ENCODE measurements around the gene CREB3L2. TPM values are rescaled to one million over a fixed set of nuclear protein-coding genes. Genes with fewer than 3 reads are reported as not detected.
A peak's percentile ranks its signal among the peaks of the same experiment; 100 is the strongest.
"Not testable (repeated sequence)": the region's sequence is repeated elsewhere in the genome, so short reads cannot be mapped to it uniquely, and the experiment has no call there.

The CREB3L2 gene
- total RNA-seq, 4 donors from 2014 or later: 43.5 to 73.0 (median 51.2) TPM

DNA sequence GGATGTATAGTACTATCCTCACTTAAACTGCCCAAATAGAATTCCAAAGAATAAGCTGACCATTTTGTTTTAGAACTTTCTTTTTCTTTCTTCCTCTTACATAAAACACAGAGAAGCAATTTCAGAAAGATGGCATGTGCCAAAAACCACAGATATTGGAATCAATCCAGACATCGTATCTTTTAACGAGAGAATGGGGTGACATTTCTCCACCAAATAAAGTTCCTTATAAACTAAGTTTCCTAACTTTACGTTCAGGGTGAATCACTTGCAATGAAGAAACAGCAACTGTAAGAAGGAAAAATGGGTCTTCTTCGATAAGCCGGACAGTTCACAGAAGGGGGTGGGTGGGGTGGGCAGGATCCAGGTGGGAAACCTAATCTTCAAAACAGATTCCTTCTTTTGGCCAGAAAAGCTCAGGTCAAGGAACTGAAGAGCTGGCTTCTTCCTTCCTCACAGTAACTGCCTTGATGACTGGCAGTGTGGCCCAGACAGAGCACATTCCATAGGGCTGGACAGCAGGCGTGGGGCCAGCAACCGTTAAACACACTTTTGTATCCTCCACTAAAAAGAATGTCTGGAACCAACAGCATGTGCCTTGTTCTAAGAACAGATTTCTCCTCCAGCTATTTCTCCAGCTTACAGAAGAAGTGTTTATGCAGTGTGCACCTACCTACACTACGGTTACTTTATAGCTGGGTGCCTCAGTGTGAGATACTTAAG lies 31.5 kb downstream of the CREB3L2 start:
- H3K9me3 ChIP-seq: no peaks in the 10 kb centered on the region
- no peaks in the 10 kb centered on the region for H3K36me3 ChIP-seq
- H3K4me1 ChIP-seq: peaks cover 0 to 97% (median 52%) of the 10 kb centered on the region in 4 donors
- WGBS, 2 donors: 9 to 12% methylated on average over 8 of the region's 8 CpGs
- TF ChIP-seq EP300 (IDR thresholded peaks at IDR 0.05): peak in 1 of 2 donors; percentile 59
- TF ChIP-seq, protein P1, sequence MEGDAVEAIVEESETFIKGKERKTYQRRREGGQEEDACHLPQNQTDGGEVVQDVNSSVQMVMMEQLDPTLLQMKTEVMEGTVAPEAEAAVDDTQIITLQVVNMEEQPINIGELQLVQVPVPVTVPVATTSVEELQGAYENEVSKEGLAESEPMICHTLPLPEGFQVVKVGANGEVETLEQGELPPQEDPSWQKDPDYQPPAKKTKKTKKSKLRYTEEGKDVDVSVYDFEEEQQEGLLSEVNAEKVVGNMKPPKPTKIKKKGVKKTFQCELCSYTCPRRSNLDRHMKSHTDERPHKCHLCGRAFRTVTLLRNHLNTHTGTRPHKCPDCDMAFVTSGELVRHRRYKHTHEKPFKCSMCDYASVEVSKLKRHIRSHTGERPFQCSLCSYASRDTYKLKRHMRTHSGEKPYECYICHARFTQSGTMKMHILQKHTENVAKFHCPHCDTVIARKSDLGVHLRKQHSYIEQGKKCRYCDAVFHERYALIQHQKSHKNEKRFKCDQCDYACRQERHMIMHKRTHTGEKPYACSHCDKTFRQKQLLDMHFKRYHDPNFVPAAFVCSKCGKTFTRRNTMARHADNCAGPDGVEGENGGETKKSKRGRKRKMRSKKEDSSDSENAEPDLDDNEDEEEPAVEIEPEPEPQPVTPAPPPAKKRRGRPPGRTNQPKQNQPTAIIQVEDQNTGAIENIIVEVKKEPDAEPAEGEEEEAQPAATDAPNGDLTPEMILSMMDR (IDR thresholded peaks at IDR 0.05): no peak
- TF ChIP-seq POLR2A (IDR thresholded peaks at IDR 0.05): no peak
- H3K27ac ChIP-seq: peak overlapping the region; percentile 0 to 99 (median 71)
- no peak overlapping the region for H3K4me3 ChIP-seq
- H3K27me3 ChIP-seq: no peaks in the 10 kb centered on the region
- no peak for DNase-seq (ENCODE audit: low spot score in 2 of 2)

DNA sequence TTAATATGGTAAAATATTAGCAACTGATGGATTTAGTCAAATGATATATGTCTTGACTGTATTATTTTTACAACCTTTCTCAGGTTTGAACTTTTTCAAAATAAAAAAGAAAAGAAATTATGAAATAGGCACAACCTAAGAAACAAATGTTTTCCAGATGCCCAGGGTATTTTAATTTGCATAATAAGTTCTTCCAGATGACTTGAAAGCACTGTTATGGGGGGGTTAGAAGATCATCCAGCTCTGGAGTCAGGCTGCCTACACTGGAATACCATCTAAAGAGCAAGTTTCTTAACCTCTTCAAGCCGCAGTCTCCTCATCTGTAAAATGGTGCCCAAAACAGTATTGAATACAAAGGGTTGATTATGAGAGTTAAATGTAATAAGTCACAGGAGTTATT lies 32.1 kb downstream of the CREB3L2 start:
- Histone ChIP-seq H3K4me1 (peaks cover 0 to 97% (median 50%) of the 10 kb centered on the region in 4 donors), H3K9me3 (no peaks in the 10 kb centered on the region), H3K4me3 (no peak overlapping the region), H3K36me3 (no peaks in the 10 kb centered on the region), H3K27ac (peak overlapping the region in 3 of 4 donors; percentile 50 to 99 (median 92)), H3K27me3 (no peaks in the 10 kb centered on the region)
- DNase-seq (ENCODE audit: low spot score in 2 of 2): no peak
- TF ChIP-seq EP300 (IDR thresholded peaks at IDR 0.05) (no peak), POLR2A (IDR thresholded peaks at IDR 0.05) (no peak)
- TF ChIP-seq, protein P1 (IDR thresholded peaks at IDR 0.05): no peak
- WGBS, 2 donors: 28 to 44% methylated on average over 1 of the region's 1 CpG

DNA sequence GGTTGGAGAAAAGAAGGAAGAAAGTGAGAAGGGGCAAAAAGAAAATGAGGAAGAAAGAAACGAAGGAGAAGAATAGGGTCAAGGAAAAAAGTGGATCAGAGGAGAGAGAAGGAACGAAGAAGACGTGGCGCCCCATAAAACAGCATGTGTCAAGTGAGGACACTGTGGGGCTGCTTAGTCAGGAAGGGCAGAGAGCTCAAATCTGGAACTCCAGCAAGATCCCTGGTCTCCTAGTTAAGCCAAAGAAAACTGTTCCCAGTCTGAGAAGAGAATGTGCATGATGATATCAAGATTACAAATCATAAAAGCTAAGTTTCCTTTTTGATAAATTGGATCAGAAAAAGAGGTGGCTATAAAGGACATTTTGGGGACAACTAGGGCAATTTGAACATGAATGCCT lies 33.0 kb downstream of the CREB3L2 start:
- Histone ChIP-seq H3K9me3 (no peaks in the 10 kb centered on the region), H3K36me3 (no peaks in the 10 kb centered on the region), H3K4me1 (peaks cover 0 to 97% (median 46%) of the 10 kb centered on the region in 4 donors), H3K27me3 (no peaks in the 10 kb centered on the region), H3K27ac (peak overlapping the region in 2 of 4 donors; percentile 92 to 99), H3K4me3 (no peak overlapping the region)
- 52 to 62% methylated on average over 4 of the region's 4 CpGs for WGBS, 2 donors
- TF ChIP-seq EP300 (IDR thresholded peaks at IDR 0.05) (no peak), POLR2A (IDR thresholded peaks at IDR 0.05) (no peak)
- TF ChIP-seq, protein P1 (IDR thresholded peaks at IDR 0.05): no peak
- DNase-seq (ENCODE audit: low spot score in 2 of 2): no peak

DNA sequence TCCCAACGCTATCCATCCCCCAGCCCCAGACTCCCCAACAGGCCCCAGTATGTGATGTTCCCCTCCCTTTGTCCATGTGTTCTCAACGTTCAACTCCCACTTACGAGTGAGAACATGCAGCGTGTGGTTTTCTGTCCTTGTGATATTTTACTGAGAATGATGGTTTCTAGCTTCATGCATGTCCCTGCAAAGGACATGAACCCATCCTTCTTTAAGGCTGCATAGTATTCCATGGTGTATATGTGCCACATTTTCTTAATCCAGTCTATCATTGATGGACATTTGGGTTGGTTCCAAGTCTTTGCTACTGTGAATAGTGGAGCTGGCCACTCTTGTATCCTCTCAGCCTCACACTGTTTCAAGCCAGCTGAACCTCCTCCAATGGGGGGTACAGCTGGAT lies 33.5 kb downstream of the CREB3L2 start:
- H3K9me3 ChIP-seq; DNase-seq (ENCODE audit: low spot score in 2 of 2); H3K4me3 ChIP-seq; H3K36me3 ChIP-seq; H3K27me3 ChIP-seq: not testable (repeated sequence)
- 90 to 94% methylated on average over 4 of the region's 4 CpGs for WGBS, 2 donors
- peaks cover 0 to 96% (median 44%) of the 10 kb centered on the region in 4 donors for H3K4me1 ChIP-seq
- H3K27ac ChIP-seq: peak overlapping the region in 2 of 4 donors; percentile 92 to 99

DNA sequence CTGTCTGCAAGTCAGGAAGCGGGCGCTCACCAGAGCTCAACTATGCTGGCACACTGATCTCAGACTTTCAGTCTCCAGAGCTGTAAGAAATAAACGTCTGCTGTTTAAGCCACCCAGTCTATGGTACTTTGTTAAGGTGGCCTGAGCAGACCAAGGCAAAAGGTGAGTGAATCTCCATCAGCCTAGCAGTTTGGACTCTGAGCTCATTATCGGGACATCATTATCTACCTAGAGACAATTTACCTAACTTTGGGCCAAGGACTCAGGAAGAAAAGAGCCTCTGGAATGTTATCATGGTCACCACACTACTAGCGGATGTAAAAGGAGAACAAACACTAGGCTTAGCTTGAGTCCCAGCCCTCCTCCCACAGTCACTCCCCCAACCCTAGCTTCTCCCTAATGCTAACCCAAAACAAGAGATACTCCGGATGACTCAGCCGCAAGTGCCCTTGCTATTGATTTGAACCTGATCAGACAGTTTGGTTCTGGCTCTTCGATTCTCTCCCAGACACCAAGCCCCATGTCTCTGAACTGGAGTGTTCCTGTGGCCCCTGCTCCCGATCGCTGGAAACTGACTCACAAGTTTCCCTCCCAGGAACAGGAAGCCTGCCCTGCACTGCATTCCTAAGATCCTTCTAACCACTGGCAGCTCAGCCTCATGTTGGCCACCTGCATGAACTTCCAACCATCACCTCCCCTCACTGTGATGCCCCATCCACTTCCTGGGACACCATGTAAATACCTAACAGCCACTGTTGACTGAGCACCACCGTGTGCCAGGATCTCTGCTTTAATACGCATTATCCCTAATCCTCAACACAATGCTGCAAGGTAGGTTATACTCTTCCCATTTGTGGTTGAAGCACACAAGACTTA lies 34.5 kb downstream of the CREB3L2 start:
- H3K9me3 ChIP-seq: no peaks in the 10 kb centered on the region
- TF ChIP-seq EP300 (IDR thresholded peaks at IDR 0.05): no peak
- TF ChIP-seq POLR2A (IDR thresholded peaks at IDR 0.05): no peak
- TF ChIP-seq, protein P1 (IDR thresholded peaks at IDR 0.05): no peak
- peak overlapping the region in 2 of 4 donors; percentile 70 to 99 for H3K27ac ChIP-seq
- DNase-seq (ENCODE audit: low spot score in 2 of 2): no peak
- no peaks in the 10 kb centered on the region for H3K27me3 ChIP-seq
- no peak overlapping the region for H3K4me3 ChIP-seq
- WGBS, 2 donors: 62 to 64% methylated on average over 12 of the region's 12 CpGs
- H3K36me3 ChIP-seq: peaks cover 0 to 7% (median 0%) of the 10 kb centered on the region in 3 donors
- H3K4me1 ChIP-seq: peaks cover 0 to 98% (median 39%) of the 10 kb centered on the region in 4 donors
